GM19239 (cell line): ENCODE results near the gene KLKB1.

ENCODE experiments used
- DNase-seq: peaks from one replicate; pipeline ENCODE4 v3.0.0; 2011; ENCODE audit warnings: low spot score; ENCODE audit not compliant: insufficient read length
- FAIRE-seq: peaks from 2 replicates; lab custom pipeline; 2011; peaks lifted over from hg19 to GRCh38; lab: Jason Lieb, UNC

Gene KLKB1

DNA sequence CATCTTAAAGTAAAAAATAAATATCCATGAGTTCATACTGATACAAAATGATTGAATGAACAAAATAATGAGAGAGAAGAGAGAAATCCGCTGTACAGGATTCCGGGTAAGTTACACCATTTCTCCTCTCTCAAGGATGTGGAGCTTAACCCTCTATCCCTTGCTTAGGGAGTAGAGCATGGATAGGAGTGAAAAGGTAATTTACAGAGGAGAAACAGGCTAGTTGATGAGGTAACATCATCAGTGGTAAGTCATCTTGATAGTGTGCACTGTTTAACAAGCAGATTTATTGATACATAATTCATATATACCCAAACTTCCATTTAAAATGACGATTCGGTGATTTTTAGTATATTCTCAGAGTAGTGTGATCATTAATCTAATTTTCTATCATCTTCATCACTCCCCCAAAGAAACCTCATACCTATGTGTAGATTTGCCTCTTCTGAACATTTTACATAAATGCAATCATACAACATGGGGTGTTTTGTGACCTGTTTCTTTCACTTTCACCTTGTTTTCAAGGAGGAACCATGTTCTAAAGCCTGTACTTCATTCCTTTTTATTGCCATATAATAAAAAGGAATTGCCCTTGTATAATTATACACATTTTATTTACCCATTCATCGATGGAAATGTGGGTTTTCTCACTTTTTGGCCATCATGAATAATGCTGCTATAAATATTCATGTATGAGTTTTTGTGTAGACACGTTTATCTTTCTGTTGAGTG, 73.5 kb downstream of the KLKB1 start:
- FAIRE-seq = no peak
- DNase-seq = no peak

DNA sequence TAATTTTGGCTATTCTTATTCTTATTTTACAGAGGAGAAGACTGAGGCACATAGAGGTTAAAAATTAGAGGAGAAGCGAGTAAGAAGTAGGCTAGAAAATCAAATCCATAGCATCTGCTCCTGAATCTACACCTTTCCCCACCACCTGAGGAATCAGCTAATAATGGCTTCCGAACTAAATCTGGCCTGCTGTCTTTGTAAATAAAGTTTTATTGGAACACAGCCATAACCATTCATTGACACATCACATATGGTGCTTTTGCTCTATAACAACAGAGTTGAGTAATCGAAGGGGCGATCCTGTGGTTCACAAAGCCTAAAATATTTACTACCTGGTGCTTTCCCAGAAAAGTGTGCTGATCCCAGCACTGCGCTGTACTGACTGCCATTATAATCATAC, 76.9 kb downstream of the KLKB1 start:
- FAIRE-seq (no peak), DNase-seq (no peak)

GRCh38 chr4:186304866-186305505, 77.7 kb downstream of the KLKB1 start:
- DNase-seq (no peak), FAIRE-seq (no peak)

- DNase-seq = no peak
- FAIRE-seq = no peak
These were observed 80.2 kb downstream of the KLKB1 start for GRCh38 chr4:186307497-186307896.

GRCh38 chr4:186307916-186308315, 80.6 kb downstream of the KLKB1 start:
- DNase-seq = no peak
- FAIRE-seq = no peak
